Suprapubic skin (tissue), 4 donors: ENCODE results near the gene XXYLT1.

Experiments used
- CTCF ChIP-seq, 2 donors: fragments of 200-600 bp in 1 of 2; fragments of 450-650 bp in 1 of 2; sonication (generic) in 1 of 2; IDR thresholded peaks; one replicate each; pipeline ENCODE4 v1.5.1; 2016 to 2019; ENCODE audit warnings: antibody characterized with exemption in 2 of 2, mild to moderate bottlenecking in 1 of 2, moderate library complexity in 1 of 2
- EP300 ChIP-seq: sonication (generic); formaldehyde crosslinking; IDR thresholded peaks from one replicate; pipeline ENCODE4 v1.6.1; 2017; ENCODE audit warnings: antibody characterized with exemption
- POLR2A ChIP-seq, 2 donors: fragments of 450-650 bp; IDR thresholded peaks; one replicate each; pipeline ENCODE4 v1.6.1; 2017; ENCODE audit warnings: antibody characterized with exemption in 2 of 2, mild to moderate bottlenecking in 2 of 2, moderate library complexity in 2 of 2
- POLR2AphosphoS5 ChIP-seq, 3 donors: sonication (generic); formaldehyde crosslinking; IDR thresholded peaks; one replicate each; pipeline ENCODE4 v1.6.1; 2017; ENCODE audit warnings: antibody characterized with exemption in 3 of 3

DNA sequence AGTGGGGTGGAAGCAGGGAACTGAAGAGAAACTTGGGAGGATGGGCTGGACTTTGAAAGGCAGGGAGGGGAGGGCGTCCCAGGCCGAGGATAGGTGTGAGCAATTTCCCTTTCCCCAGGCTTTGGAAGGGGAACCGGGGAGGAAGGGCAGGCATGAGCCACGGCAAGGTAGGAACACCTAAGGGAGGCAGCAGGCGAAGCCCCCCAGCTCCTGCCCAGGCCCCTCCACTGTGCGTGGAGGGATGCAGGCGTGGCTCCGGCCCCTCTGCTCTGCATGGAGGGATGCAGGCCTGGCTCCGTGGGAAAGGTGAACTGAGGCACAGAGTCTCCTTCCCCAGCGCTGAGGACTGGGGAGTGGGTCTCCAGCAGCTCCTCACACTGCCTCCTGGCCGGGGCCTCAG is 236.4 kb downstream of the XXYLT1 start:
- TF ChIP-seq POLR2A (IDR thresholded peaks at IDR 0.05) (no peak), CTCF (IDR thresholded peaks at IDR 0.05) (no peak), POLR2AphosphoS5 (IDR thresholded peaks at IDR 0.05) (no peak), EP300 (no peak)
